AG08395 (cell line): Measurements from ENCODE around the gene RSPO3.
"Not testable (repeated sequence)": the region's sequence is repeated elsewhere in the genome, so short reads cannot be mapped to it uniquely, and the experiment has no call there.

Source experiments
- DNase-seq: peaks from one replicate; pipeline ENCODE4 v3.0.0; 2012; ENCODE audit warnings: mixed read lengths, low spot score

RSPO3 gene, protein sequence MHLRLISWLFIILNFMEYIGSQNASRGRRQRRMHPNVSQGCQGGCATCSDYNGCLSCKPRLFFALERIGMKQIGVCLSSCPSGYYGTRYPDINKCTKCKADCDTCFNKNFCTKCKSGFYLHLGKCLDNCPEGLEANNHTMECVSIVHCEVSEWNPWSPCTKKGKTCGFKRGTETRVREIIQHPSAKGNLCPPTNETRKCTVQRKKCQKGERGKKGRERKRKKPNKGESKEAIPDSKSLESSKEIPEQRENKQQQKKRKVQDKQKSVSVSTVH

DNA sequence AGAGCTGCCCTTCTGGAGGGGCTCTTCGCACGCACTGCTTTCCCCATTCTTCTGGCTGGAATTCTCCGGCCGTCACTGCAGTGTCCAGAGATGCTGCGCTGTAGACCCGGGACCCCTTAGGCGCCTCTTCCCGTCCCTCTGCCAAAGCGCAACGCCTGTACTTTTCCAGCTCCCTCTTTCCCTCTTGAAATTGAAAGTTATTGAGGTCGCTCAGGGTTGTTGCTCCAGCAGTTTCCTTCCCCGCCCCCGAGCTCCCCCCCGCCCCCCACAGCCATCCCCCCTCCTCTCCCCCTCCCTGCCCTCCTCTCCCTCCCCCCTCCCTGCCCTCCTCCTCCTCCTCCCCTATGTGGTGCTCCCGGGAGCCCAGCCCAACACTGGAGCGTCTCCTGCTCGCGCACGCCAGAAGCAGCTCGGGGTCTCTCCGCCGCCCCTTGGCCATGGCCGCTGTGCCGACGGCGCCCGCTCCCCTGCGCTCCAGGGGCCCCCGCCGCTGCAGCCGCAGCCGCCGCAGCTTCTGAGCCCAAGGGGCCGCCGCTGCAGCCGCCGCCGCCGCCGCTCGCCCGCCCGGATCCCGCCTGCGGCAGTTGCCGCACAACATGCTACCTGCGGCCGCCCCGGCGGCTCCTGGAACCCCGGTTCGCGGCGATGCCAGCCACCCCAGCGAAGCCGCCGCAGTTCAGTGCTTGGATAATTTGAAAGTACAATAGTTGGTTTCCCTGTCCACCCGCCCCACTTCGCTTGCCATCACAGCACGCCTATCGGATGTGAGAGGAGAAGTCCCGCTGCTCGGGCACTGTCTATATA, at the start of gene RSPO3:
Gene RSPO3, plus strand, starts transcription at position 374 of the 804 bp plus-strand sequence. CDS start 522 bp downstream, outside the sequence.
- DNase-seq = no peak

GRCh38 chr6:127069659-127070279, 48.7 kb upstream of the RSPO3 start:
- peak; percentile 15 for DNase-seq

DNA sequence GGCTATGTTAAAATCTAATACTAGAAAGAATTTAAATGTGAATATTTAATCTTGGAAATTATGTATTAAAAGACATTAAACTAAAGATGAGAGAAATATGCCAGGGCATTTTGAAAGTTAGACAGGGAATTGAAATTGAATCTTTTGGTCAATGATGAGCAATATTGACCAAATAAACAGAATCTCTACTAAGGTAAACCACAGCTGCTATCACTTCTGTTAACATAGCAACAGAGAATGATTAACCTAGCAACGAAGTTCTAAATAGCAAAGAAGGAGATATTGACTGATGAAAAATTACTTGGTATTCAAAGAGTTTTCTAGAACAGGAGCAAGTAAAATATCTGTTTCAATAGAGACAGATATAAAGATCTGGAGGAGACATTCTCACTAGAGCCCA, 45.2 kb upstream of the RSPO3 start:
- no peak for DNase-seq

GRCh38 chr6:127076466-127076865, 42.0 kb upstream of the RSPO3 start:
- DNase-seq = no peak

DNA sequence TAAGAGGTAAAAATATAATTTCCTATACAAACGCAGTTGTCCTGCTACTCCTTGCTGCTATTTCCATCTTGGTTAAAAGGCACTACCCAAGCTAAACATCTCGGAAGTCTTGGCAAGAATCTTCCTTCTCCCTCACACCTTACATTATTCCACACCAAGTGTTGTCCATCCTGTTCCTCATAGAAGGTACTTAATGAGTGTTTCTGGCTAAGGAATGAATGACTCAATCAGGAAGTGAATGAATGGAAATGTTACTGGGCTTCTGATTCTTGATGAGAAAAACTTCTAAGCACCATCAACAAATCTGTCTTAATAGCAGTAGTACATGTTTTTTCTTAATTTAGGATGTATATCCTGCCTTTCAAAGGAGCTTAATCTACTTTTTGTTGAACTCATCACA, 40.6 kb upstream of the RSPO3 start:
- DNase-seq = peak; percentile 3

- DNase-seq = no peak
Measured at GRCh38 chr6:127078669-127079068, 39.8 kb upstream of the RSPO3 start.

DNA sequence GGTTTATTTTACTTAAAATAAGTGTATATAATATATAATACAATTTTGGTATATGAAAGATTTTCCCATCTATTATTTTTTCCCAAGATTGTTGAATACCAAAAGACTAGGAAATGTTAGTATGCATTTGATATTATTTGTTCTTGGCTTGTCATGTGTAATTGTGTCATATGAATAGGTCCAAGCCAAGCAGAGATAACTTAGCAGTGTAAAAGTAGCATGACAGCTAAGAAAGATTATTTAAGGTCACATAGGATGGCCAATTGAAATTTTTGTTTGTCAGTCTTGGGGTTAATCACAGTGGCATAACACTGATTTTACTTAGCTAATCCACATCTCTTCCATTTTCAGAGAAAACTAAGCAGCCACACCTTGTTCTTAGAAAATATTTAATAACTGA, 38.8 kb upstream of the RSPO3 start:
- no peak for DNase-seq

- DNase-seq = no peak
Measured at GRCh38 chr6:127080081-127080480, 38.4 kb upstream of the RSPO3 start.

DNA sequence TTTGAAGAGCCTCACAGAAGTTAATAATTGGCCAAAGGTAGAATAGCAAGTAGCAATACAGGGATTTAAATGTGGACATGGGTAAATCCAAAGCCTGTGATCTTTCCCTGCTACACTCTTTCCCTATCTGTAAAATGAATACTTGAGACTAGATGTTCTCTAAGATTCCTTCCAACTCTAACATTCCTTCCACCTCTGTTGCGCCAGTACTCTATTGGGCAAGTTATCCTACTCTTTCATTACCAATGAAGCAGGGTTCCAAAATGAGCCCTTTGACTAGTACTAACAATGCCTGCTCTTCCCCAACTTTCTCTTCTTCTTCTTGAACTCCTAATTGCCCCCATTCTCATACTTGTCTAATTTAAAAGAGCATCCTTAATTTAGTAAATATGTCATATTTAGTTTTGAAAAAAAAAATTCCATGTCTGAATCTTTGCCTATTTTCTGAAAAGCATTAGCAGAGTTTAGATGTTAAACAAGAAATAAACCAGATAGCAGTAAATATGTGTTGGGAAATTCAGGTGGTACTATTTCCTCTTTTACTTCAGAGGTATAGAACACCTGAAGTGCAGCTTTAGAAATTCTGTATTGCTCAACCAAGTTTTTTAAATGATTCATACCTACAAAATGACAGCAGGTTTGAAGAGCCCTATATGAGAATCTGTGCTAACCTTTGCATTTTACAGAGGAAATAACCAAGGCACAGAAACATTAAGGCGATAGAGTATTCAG, 35.1 kb upstream of the RSPO3 start:
- DNase-seq = no peak

DNA sequence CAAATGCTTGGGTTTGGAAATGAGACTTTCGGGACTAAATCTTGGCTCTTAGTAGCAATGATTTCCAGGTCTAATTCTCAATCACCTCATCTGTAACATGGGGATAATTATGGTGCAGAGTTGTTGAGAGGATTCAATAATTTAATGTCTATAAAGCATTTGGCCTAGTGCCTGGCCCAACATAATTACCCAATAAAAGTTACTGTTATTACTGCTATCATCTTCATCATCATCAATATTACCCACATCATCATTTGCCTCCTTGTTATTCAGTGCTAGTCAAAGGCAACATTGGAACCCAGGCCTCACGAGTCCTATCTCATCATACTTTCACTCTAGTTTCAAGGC, 34.5 kb upstream of the RSPO3 start:
- no peak for DNase-seq

DNA sequence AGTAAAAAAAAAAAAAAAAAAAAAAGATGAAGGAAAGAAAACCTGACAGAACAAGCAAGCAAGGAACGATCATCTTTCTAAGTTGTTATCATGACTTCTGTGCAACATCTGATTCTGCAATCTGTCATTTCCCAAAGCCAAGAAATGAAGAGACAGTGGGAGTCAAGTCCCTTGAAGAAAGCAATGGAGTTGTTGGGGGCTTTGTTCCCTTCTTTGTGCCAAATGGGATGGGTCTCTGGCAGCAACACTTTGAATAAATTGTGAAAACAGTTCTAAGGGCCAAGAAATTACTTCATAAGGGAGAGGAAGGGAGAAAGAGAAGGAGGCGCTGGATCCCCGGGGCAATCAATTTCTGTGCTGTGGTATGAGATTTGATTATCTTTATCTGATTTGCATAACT, 33.3 kb upstream of the RSPO3 start:
- DNase-seq = no peak

DNA sequence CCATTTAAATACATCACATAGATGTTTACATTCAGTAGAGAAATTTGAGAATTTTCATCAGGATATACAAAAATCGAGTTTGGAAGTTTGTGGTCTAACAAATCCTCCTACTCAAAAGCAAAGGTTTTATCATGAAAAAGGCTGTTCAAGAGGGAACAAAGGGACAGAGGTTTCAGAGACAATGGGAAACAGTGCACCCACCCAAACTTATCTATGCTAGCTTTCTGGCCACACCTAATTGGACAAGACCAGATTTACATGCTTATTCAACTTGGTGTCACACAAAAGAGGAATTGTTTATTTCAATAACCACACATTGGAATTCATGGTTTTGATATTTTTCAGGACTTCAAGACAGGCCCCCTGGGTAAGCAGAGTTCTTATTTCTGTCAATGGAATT, 28.4 kb upstream of the RSPO3 start:
- DNase-seq = no peak

GRCh38 chr6:127092466-127092865, 26.0 kb upstream of the RSPO3 start:
- no peak for DNase-seq

DNA sequence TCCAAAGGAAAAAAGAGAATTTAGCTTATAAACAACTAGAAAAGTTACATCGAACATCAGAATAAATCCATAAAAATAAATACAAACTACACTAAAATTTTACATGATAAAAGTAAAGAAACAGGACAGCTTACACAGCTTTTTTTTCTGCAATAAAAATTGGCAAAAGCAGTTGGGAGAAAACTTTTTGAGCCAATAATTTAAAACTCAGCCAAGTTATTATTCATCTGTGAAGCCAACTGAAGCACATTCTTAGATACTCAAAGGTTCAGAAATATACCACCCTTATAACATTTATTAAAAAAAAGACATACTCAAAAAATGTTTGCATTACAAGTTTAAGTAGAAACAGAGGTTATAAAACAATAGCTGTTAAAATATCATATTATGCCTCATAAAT, 23.7 kb upstream of the RSPO3 start:
- DNase-seq = no peak

- no peak for DNase-seq
Measured at GRCh38 chr6:127096167-127096566, 22.3 kb upstream of the RSPO3 start.

DNA sequence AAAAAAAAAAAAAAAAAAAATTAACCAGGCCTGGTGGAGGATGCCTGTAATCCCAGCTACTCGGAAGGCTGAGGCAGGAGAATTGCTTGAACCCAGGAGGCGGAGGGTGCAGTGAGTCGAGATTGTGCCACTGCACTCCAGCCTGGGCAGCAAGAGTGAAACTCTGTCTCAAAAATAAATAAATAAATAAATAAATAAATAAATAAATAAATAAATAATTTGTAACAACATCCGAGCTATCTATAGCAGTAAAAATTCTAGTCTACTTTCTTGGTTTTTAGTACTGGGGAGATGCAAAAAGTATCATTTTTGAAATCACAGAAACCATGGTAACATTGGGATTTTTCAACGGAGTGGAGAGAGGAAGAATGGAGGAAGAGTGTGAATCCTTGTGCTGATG, 21.0 kb upstream of the RSPO3 start:
- not testable (repeated sequence) for DNase-seq

DNA sequence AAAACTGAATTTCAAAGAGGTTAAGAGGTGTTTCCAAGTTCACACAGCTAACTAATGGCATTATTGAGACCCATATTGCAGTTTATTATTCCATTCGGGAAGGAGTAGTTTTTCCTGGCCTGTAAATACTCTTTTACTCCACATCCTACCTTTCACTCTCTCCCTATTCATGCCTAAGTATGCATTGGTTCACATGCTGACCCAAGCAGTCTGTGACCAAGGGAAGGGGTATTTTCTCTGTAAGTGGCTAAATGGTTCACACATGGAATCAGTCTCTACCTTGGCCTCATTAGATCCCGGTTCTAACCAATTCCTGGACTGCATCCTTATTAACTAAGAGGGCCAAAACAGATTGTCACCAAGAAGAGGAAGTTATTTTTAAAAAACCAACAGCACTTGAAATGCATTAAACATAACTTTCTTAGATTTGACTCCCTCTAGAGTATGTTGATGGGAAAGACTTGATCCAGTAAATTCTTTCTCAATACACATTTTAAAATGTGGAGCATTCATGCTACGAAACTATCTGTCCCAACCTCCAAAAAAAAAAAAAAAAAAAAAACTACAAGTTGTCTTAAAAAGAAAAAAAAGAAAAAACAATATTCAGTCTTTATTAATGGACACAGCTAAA, 17.8 kb upstream of the RSPO3 start:
- DNase-seq = peak; percentile 44

DNA sequence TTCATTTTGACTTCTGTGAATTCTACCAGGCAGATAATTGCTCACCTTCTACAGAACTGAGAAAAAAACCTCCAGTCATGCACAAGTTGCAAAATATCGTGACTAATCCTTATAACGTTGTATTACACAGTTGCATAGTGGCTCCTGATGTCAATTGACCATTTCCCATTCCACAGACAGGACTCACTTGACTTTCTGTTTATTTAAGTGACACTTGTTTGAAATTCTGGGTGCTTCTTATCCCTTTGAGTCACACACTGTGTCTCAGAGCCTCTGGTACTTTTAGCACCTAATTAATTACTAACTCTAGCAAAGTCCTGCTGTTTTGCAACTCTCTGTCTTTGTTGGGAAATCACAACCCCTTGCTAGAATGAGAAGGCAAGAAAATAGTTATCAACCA, 16.2 kb upstream of the RSPO3 start:
- peak; percentile 80 for DNase-seq

DNA sequence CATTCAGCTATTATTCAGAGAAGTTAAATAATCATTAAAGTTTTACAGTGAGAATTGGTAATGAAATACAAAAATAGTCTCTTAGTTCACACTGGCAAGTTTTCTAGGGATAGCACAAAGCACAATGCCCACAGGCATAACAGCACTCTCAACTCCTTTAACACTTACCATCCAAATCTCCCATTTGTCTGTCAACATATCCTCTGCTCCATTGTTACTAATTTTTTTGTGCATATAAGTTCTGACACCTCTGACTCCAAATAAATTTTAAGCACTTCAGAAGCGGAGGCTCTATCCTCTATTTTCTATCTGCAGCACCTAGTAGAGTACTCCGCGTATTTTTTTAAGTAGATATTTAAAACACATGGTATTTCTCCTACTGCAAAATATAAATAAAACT, 15.6 kb upstream of the RSPO3 start:
- no peak for DNase-seq

DNA sequence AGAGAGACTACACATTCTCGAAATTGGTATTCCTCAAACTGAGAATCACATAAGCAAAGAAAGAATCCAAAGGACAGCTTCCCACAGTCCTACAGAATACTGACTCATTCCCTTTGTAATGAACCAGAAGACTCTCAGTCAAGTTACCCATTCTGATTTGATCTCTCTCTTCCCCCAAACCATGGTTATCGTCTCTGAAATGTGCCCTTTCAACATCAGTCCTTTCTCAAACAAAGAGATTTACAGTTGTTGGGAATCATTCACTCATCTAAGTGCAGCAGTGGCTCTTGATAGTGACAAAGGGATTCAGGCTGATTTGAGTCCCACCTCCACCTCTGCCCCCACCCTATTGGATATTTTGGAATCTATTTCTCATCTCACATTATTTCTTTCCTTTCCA, 15.0 kb upstream of the RSPO3 start:
- DNase-seq = no peak

DNA sequence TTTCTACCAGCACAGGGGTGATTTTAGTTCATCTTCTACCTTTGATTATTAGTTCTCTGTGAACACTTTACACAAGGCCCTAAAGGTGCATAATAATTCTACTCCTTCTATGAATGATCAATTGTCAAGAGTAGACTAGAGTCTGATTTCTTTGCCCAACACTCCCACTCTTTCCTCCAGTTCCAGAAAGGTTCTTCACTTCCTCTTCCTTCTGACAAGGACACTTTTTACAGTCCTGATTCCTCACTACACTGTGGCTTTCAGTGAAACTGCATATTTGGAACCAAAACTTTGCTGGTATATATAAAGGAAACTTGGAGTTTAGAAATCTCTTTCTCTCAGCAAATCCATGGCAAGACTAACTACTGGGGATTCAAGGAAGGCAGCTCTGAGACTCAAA, 10.6 kb upstream of the RSPO3 start:
- no peak for DNase-seq

DNA sequence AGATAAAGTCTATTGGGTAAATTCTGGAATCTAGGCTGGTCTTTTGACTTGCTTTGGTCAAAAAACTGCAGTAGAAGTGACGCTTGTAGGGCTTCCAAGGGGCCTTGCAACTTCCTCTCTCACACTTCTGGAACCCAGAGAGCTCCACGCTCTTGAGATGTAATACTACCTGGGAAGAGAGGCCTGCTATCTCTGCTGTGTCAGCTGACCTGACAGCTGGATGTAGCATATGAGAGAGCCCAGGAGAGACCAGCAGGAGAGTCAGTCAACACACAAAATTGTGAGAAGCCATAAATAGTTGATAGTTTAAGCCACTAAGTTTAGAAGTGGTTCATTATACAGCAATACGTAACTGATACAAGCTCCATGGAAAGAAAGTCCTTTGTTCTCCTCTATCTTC, 7.8 kb upstream of the RSPO3 start:
- DNase-seq = no peak
